Left lung (tissue), 10 donors: ENCODE measurements around the gene CYFIP2. TPM values are rescaled to one million over a fixed set of nuclear protein-coding genes. Genes with fewer than 3 reads are reported as not detected.
A peak's percentile ranks its signal among the peaks of the same experiment; 100 is the strongest.

Experiments
- ATAC-seq: fragments of 200-7000 bp; cut with Tn5 transposase; one replicate; pipeline ENCODE4 v1.9.1; 2020; ENCODE audit warnings: moderate library complexity
- DNase-seq, 4 donors: peaks; one replicate each; pipeline ENCODE4 v3.0.0-alpha.2; 2013 to 2020
- H3K27ac ChIP-seq, 2 donors: fragments of 200-600 bp; sonication (generic) in 1 of 2; one replicate each; pipeline versions ENCODE4 v1.5.0 to v1.8.0; 2020 to 2021
- H3K27me3 ChIP-seq, 2 donors: fragments of 200-600 bp; sonication (generic) in 1 of 2; one replicate each; pipeline versions ENCODE4 v1.5.0 to v1.8.0; 2020 to 2021
- H3K36me3 ChIP-seq, 2 donors: fragments of 200-600 bp; sonication (generic) in 1 of 2; one replicate each; pipeline versions ENCODE4 v1.5.0 to v1.8.0; 2020 to 2021
- H3K4me1 ChIP-seq, 2 donors: fragments of 200-600 bp; one replicate each; pipeline ENCODE4 v1.8.0; 2021
- H3K4me3 ChIP-seq, 2 donors: fragments of 200-600 bp; sonication (generic) in 1 of 2; one replicate each; pipeline versions ENCODE4 v1.5.0 to v1.8.0; 2020 to 2021; ENCODE audit warnings: mild to moderate bottlenecking in 1 of 2
- H3K9me3 ChIP-seq, 2 donors: fragments of 200-600 bp; sonication (generic) in 1 of 2; one replicate each; pipeline versions ENCODE4 v1.5.0 to v1.8.0; 2020 to 2021
- CTCF ChIP-seq, 2 donors: fragments of 200-600 bp; sonication (generic) in 1 of 2; IDR thresholded peaks; one replicate each; pipeline versions ENCODE4 v1.5.0 to v1.8.0; 2021; ENCODE audit warnings: antibody characterized with exemption in 2 of 2
- intact Hi-C, 2 donors: fragments of 100-400 bp; cut with DNase I; formaldehyde crosslinking; loops; one replicate each; pipeline versions ENCODE4 v1.11.2 to v1.14.2; 2022
- polyA plus RNA-seq, 6 donors: library from polyadenylated mRNA; unstranded; fragments of 120-200 nt; gene quantifications; one replicate each; pipeline ENCODE4 v1.2.1, GENCODE V29; 2013; ENCODE audit not compliant: insufficient read length in 6 of 6
- total RNA-seq, 2 donors: library from RNA; stranded (reverse); fragmentation: NEBNext Ultra II Directional; extraction: Animal tissue kit (Norgen Biotek cat#: 25700); gene quantifications; one replicate each; pipeline ENCODE4 v1.2.1, GENCODE V29; 2021
- donor health status: DM: no; HTN: yes; CAD: no.
- donor health status: DM: no; HTN: no; CAD: no.

Gene CYFIP2
- total and polyA plus RNA-seq, 8 donors: 25.6 to 63.4 (median 31.2) TPM

- Histone ChIP-seq H3K9me3 (no peaks in the 10 kb centered on the region), H3K36me3 (no peaks in the 10 kb centered on the region), H3K4me1 (peaks cover 9 to 88% of the 10 kb centered on the region in 2 donors), H3K4me3 (no peak overlapping the region), H3K27me3 (peaks cover 0 to 14% of the 10 kb centered on the region in 2 donors), H3K27ac (peak overlapping the region; percentile 72 to 89)
- intact Hi-C loops: no loop called here
- peak in 2 of 4 donors; percentile 52 to 71 for DNase-seq
- peak; percentile 77 for ATAC-seq
- TF ChIP-seq CTCF (IDR thresholded peaks at IDR 0.05): no peak
These were observed 3.3 kb downstream of the CYFIP2 start for GRCh38 chr5:157269165-157269671.

- H3K27me3 ChIP-seq: peaks cover 0 to 14% of the 10 kb centered on the region in 2 donors
- H3K36me3 ChIP-seq: no peaks in the 10 kb centered on the region
- no peak for DNase-seq
- ATAC-seq: no peak
- intact Hi-C loops: no loop called here
- no peak overlapping the region for H3K4me3 ChIP-seq
- H3K9me3 ChIP-seq: no peaks in the 10 kb centered on the region
- H3K27ac ChIP-seq: peak overlapping the region; percentile 72 to 89
- peaks cover 9 to 84% of the 10 kb centered on the region in 2 donors for H3K4me1 ChIP-seq
- TF ChIP-seq CTCF (IDR thresholded peaks at IDR 0.05): no peak
These were observed 3.9 kb downstream of the CYFIP2 start for GRCh38 chr5:157269761-157270272.

GRCh38 chr5:157270771-157271170 lies 4.8 kb downstream of the CYFIP2 start:
- Histone ChIP-seq H3K9me3 (no peaks in the 10 kb centered on the region), H3K27ac (peak overlapping the region in 1 of 2 donors; percentile 89), H3K4me3 (no peak overlapping the region), H3K36me3 (no peaks in the 10 kb centered on the region), H3K4me1 (peaks cover 9 to 76% of the 10 kb centered on the region in 2 donors), H3K27me3 (peaks cover 0 to 14% of the 10 kb centered on the region in 2 donors)
- no peak for TF ChIP-seq CTCF (IDR thresholded peaks at IDR 0.05)
- DNase-seq (no peak), ATAC-seq (no peak)
- intact Hi-C loops: no loop called here

GRCh38 chr5:157271740-157272271 lies 5.9 kb downstream of the CYFIP2 start:
- Histone ChIP-seq H3K4me3 (no peak overlapping the region), H3K9me3 (no peaks in the 10 kb centered on the region), H3K4me1 (peaks cover 7 to 69% of the 10 kb centered on the region in 2 donors), H3K36me3 (no peaks in the 10 kb centered on the region), H3K27ac (peak overlapping the region; percentile 14 to 89), H3K27me3 (peaks cover 0 to 7% of the 10 kb centered on the region in 2 donors)
- DNase-seq (peak in 2 of 4 donors; percentile 66 to 82), ATAC-seq (no peak)
- intact Hi-C loops: no loop called here
- no peak for TF ChIP-seq CTCF (IDR thresholded peaks at IDR 0.05)

- Histone ChIP-seq H3K27ac (peak overlapping the region; percentile 28 to 89), H3K4me1 (peaks cover 0 to 62% of the 10 kb centered on the region in 2 donors), H3K27me3 (no peaks in the 10 kb centered on the region), H3K4me3 (no peak overlapping the region), H3K9me3 (no peaks in the 10 kb centered on the region), H3K36me3 (no peaks in the 10 kb centered on the region)
- ATAC-seq (peak; percentile 31), DNase-seq (peak in 1 of 4 donors; percentile 52)
- no peak for TF ChIP-seq CTCF (IDR thresholded peaks at IDR 0.05)
- intact Hi-C loops: no loop called here
These were observed 7.2 kb downstream of the CYFIP2 start for GRCh38 chr5:157273131-157273556.
